ENCODE measurements around the gene OLFML2A.
A peak's percentile ranks its signal among the peaks of the same experiment; 100 is the strongest.

OLFML2A gene

GRCh38 chr9:124771021-124771866 is 5.7 kb upstream of the OLFML2A start, which contains the start of gene NR6A1 (continued):
- TF ChIP-seq CTCF (tag by site-specific recombination; IDR thresholded peaks at IDR 0.05) (peak; percentile 51; the same call in 1 of the 2 replicates), MZF1 (tag by site-specific recombination; IDR thresholded peaks at IDR 0.05; ENCODE audit: borderline replicate concordance) (no peak), ZBTB6 (tag by site-specific recombination; IDR thresholded peaks at IDR 0.05) (peak; percentile 47; the same call in 1 of the 2 replicates), ZNF677 (tag by site-specific recombination; IDR thresholded peaks at IDR 0.05) (no peak), PRDM6 (tag by site-specific recombination; IDR thresholded peaks at IDR 0.05) (no peak), IKZF3 (tag by site-specific recombination; IDR thresholded peaks at IDR 0.05) (peak; percentile 52; the same call in 1 of the 2 replicates), OVOL3 (tag by site-specific recombination; IDR thresholded peaks at IDR 0.05) (no peak), ZNF398 (tag by site-specific recombination; IDR thresholded peaks at IDR 0.05) (peak; percentile 80), SALL2 (tag by site-specific recombination; IDR thresholded peaks at IDR 0.05; ENCODE audit: borderline replicate concordance) (no peak), ZNF16 (tag by site-specific recombination; IDR thresholded peaks at IDR 0.05; ENCODE audit: low read depth) (no peak), ZBTB17 (tag by site-specific recombination; IDR thresholded peaks at IDR 0.05) (peak; percentile 65), ZBTB11 (tag by site-specific recombination; conservative IDR thresholded peaks at IDR 0.05; ENCODE audit: low read depth) (no peak), ZFP41 (tag by site-specific recombination; IDR thresholded peaks at IDR 0.05; ENCODE audit: borderline replicate concordance) (no peak), ZXDB (tag by site-specific recombination; IDR thresholded peaks at IDR 0.05) (peak; percentile 54; the same call in 1 of the 2 replicates), ZNF23 (tag by site-specific recombination; IDR thresholded peaks at IDR 0.05; ENCODE audit: borderline replicate concordance) (no peak), ZNF391 (tag by site-specific recombination; IDR thresholded peaks at IDR 0.05; ENCODE audit: borderline replicate concordance, low read depth) (no peak), BCL11B (tag by site-specific recombination; IDR thresholded peaks at IDR 0.05; ENCODE audit: low read depth) (no peak), ZBTB10 (tag by site-specific recombination; IDR thresholded peaks at IDR 0.05) (no peak), ZNF843 (tag by site-specific recombination; IDR thresholded peaks at IDR 0.05) (0 out of 2 replicates have a peak, but pooled peaks have one; percentile 19), KLF9 (tag by site-specific recombination; IDR thresholded peaks at IDR 0.05; ENCODE audit: low read depth) (peak; percentile 76), TCF7L2 (IDR thresholded peaks at IDR 0.05; ENCODE audit: borderline replicate concordance, low read depth, low read length) (no peak; the same call in 1 of the 2 replicates), ZBTB7A (tag by site-specific recombination; IDR thresholded peaks at IDR 0.05; ENCODE audit: low read depth) (no peak), ZNF837 (tag by site-specific recombination; IDR thresholded peaks at IDR 0.05) (no peak), EGR2 (tag by site-specific recombination; IDR thresholded peaks at IDR 0.05; ENCODE audit: low read depth) (peak; percentile 27; the same call in 1 of the 2 replicates), ZNF558 (tag by site-specific recombination; IDR thresholded peaks at IDR 0.05) (no peak), ZNF701 (tag by site-specific recombination; IDR thresholded peaks at IDR 0.05) (no peak)

All from HEK293 (cell line).